ENCODE measurements around the gene CAMK1.

The CAMK1 gene

DNA sequence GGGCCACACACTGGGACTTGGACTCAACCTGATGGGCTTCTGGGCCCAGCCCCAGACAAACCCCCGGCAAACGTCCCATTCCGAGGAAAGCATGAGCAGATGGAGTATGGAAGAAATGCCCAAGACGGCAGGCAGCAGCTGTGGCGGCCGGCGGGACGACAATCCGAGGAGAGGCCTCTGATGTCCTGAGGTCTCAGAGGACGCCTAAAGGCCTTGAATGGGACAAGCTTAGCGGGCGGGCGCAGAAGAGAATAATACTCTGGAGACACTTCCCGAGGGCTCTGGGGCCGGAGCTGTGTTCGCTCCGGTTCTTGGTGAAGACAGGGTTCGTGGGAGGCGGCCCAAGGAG lies 20.5 kb downstream of the CAMK1 start:
- Mint-ChIP-seq H3K27me3 (ENCODE audit: low read depth) (no peaks in the 10 kb centered on the region), H3K4me3 (peak overlapping the region; percentile 93 to 94 (median 94)), H3K27ac (peak overlapping the region; percentile 95 to 99 (median 98)), H3K36me3 (ENCODE audit: low read depth) (peaks cover 65% of the 10 kb centered on the region), H3K4me1 (peaks cover 29% of the 10 kb centered on the region), H3K9me3 (no peaks in the 10 kb centered on the region)
- TF ChIP-seq, protein P1, sequence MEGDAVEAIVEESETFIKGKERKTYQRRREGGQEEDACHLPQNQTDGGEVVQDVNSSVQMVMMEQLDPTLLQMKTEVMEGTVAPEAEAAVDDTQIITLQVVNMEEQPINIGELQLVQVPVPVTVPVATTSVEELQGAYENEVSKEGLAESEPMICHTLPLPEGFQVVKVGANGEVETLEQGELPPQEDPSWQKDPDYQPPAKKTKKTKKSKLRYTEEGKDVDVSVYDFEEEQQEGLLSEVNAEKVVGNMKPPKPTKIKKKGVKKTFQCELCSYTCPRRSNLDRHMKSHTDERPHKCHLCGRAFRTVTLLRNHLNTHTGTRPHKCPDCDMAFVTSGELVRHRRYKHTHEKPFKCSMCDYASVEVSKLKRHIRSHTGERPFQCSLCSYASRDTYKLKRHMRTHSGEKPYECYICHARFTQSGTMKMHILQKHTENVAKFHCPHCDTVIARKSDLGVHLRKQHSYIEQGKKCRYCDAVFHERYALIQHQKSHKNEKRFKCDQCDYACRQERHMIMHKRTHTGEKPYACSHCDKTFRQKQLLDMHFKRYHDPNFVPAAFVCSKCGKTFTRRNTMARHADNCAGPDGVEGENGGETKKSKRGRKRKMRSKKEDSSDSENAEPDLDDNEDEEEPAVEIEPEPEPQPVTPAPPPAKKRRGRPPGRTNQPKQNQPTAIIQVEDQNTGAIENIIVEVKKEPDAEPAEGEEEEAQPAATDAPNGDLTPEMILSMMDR (IDR thresholded peaks at IDR 0.05; ENCODE audit: unreplicated experiment in 3 of 3), result no peak

DNA sequence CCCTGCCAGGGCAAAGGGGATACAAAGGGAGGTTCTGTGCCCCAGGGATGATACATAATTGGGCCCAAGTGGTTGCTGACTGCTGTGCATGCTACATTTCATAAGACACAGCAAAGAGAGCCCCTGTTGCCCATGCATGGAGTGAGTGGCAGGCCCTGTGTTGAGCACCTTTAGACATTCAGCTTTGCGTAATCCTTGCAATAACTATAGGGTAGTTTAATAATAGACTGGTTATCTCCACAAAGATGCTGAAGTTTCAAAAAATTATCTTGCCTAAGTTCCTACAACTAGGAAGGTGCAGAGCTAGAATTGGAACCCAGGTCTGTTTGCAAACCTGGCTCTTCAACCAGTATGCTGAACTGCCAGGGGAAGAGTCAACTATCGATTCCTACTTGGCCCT lies 21.7 kb downstream of the CAMK1 start:
- peak overlapping the region in 2 of 3 experiments; percentile 37 to 94 for H3K4me3 Mint-ChIP-seq
- no peaks in the 10 kb centered on the region for H3K27me3 Mint-ChIP-seq (ENCODE audit: low read depth)
- peak overlapping the region; percentile 74 to 99 (median 95) for H3K27ac Mint-ChIP-seq
- TF ChIP-seq, protein P1 (IDR thresholded peaks at IDR 0.05; ENCODE audit: unreplicated experiment in 3 of 3), result no peak
- peaks cover 67% of the 10 kb centered on the region for H3K36me3 Mint-ChIP-seq (ENCODE audit: low read depth)
- peaks cover 29% of the 10 kb centered on the region for H3K4me1 Mint-ChIP-seq
- H3K9me3 Mint-ChIP-seq, result no peaks in the 10 kb centered on the region

DNA sequence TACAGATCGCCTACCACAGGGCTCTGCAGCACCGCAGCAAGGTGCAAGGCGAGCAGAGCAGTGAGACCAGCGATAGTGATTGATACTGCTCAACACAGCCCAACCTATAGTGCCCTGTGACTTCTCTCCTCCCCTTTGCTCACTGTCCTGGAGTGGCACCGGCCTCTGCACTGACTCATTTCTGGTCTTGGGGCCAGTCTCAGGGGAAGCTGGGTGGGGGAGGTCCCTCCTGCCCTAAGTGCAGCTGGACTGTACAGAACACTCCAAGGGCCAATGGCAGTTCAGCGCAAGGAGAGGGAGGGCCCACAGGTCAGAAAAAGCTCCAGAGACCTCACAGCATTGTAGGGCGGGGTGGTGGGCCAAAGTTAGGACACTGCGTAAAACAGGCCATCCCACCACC lies 22.5 kb downstream of the CAMK1 start:
- peak overlapping the region in 2 of 3 experiments; percentile 48 to 50 for H3K4me3 Mint-ChIP-seq
- TF ChIP-seq, protein P1 (IDR thresholded peaks at IDR 0.05; ENCODE audit: unreplicated experiment in 3 of 3), result no peak
- H3K27me3 Mint-ChIP-seq (ENCODE audit: low read depth), result no peaks in the 10 kb centered on the region
- no peaks in the 10 kb centered on the region for H3K9me3 Mint-ChIP-seq
- no peak overlapping the region for H3K27ac Mint-ChIP-seq
- peaks cover 29% of the 10 kb centered on the region for H3K4me1 Mint-ChIP-seq
- peaks cover 65% of the 10 kb centered on the region for H3K36me3 Mint-ChIP-seq (ENCODE audit: low read depth)

DNA sequence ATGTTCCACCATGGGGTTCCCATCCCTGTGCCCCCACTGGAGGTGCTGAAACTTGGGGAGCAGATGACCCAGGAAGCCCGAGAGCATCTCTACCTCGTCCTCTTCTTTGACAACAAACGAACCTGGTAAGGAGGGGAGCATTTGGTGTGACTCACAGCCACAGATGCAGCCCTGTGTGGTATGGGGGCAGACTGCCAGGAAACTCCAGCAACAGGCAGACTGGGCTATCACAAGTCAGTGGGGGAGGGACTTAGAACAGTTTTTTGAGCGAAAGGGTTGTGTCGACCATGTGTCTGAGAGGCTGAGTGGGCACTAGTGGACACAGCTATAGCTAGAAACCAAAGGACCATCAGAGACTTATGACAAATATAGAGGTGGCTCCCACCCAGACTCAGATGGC lies 23.4 kb downstream of the CAMK1 start:
- Mint-ChIP-seq H3K27me3 (ENCODE audit: low read depth) (no peaks in the 10 kb centered on the region), H3K4me1 (peaks cover 22% of the 10 kb centered on the region), H3K27ac (peak overlapping the region in 1 of 3 experiments; percentile 16), H3K4me3 (no peak overlapping the region), H3K9me3 (no peaks in the 10 kb centered on the region), H3K36me3 (ENCODE audit: low read depth) (peaks cover 62% of the 10 kb centered on the region)
- TF ChIP-seq, protein P1 (IDR thresholded peaks at IDR 0.05; ENCODE audit: unreplicated experiment in 3 of 3), result no peak

DNA sequence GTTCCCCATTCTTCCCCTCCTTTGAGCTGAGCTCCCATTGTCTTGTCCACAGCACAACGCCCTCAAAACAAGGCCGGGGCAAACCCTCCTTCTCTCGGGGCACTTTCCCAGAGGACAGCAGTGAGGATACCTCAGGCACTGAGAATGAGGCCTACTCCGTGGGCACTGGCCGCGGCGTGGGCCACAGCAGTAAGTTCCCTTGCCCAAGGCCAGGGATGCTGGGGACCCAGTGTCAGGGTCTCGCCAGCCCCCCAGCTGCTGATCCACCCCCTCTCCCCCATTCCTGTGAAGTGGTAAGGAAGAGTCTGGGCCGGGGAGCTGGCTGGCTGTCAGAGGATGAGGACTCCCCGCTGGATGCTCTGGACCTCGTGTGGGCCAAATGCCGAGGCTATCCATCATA lies 24.2 kb downstream of the CAMK1 start:
- Mint-ChIP-seq H3K9me3 (no peaks in the 10 kb centered on the region), H3K4me3 (no peak overlapping the region), H3K4me1 (peaks cover 14% of the 10 kb centered on the region), H3K36me3 (ENCODE audit: low read depth) (peaks cover 65% of the 10 kb centered on the region), H3K27me3 (ENCODE audit: low read depth) (no peaks in the 10 kb centered on the region), H3K27ac (no peak overlapping the region)
- TF ChIP-seq, protein P1 (IDR thresholded peaks at IDR 0.05; ENCODE audit: unreplicated experiment in 3 of 3), result no peak

DNA sequence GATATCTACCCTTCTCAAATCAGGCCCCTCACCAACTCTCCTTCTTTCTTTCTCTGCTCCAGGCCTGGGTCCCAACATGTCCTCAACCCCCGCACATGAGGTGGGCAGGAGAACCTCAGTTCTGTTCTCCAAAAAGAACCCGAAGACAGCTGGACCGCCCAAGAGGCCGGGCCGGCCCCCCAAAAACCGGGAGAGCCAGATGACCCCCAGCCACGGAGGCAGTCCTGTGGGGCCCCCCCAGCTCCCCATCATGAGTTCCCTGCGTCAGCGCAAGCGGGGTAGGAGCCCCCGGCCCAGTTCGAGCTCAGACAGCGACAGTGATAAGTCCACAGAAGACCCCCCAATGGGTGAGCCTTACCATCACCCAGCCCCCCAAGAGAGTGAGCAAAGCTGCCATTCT lies 25.6 kb downstream of the CAMK1 start:
- TF ChIP-seq, protein P1 (IDR thresholded peaks at IDR 0.05; ENCODE audit: unreplicated experiment in 3 of 3), result no peak
- H3K9me3 Mint-ChIP-seq, result no peaks in the 10 kb centered on the region
- no peak overlapping the region for H3K27ac Mint-ChIP-seq
- peaks cover 68% of the 10 kb centered on the region for H3K36me3 Mint-ChIP-seq (ENCODE audit: low read depth)
- H3K4me3 Mint-ChIP-seq, result no peak overlapping the region
- H3K4me1 Mint-ChIP-seq, result peaks cover 2% of the 10 kb centered on the region
- no peaks in the 10 kb centered on the region for H3K27me3 Mint-ChIP-seq (ENCODE audit: low read depth)

Data from nephron (organoid).